ENCODE data around the gene RIPOR3.
A peak's percentile ranks its signal among the peaks of the same experiment; 100 is the strongest.
"Not testable (repeated sequence)": the region's sequence is repeated elsewhere in the genome, so short reads cannot be mapped to it uniquely, and the experiment has no call there.

RIPOR3 gene

GRCh38 chr20:50671010-50671409 is 20.3 kb downstream of the RIPOR3 start:
- not testable (repeated sequence) for H3K4me3 ChIP-seq (ENCODE audit: low read length); DNase-seq (ENCODE audit: low read depth, low spot score)

GRCh38 chr20:50670126-50670862 is 21.0 kb downstream of the RIPOR3 start:
- H3K4me3 ChIP-seq (ENCODE audit: low read length) = no peak overlapping the region
- DNase-seq (ENCODE audit: low read depth, low spot score) = no peak

GRCh38 chr20:50668798-50669197 is 22.5 kb downstream of the RIPOR3 start:
- no peak for DNase-seq (ENCODE audit: low read depth, low spot score)
- H3K4me3 ChIP-seq (ENCODE audit: low read length) = no peak overlapping the region

- H3K4me3 ChIP-seq (ENCODE audit: low read length) = no peak overlapping the region
- no peak for DNase-seq (ENCODE audit: low read depth, low spot score)
These were observed 23.0 kb downstream of the RIPOR3 start for GRCh38 chr20:50668326-50668725.

- H3K4me3 ChIP-seq (ENCODE audit: low read length) = no peak overlapping the region
- DNase-seq (ENCODE audit: low read depth, low spot score) = no peak
These were observed 24.5 kb downstream of the RIPOR3 start for GRCh38 chr20:50666709-50667298.

- no peak overlapping the region for H3K4me3 ChIP-seq (ENCODE audit: low read length)
- DNase-seq (ENCODE audit: low read depth, low spot score) = no peak
These were observed 27.1 kb downstream of the RIPOR3 start for GRCh38 chr20:50664254-50664653.

- DNase-seq (ENCODE audit: low read depth, low spot score) = no peak
- H3K4me3 ChIP-seq (ENCODE audit: low read length) = no peak overlapping the region
These were observed 28.1 kb downstream of the RIPOR3 start for GRCh38 chr20:50663095-50663821.

- no peak overlapping the region for H3K4me3 ChIP-seq (ENCODE audit: low read length)
These were observed 31.2 kb downstream of the RIPOR3 start for GRCh38 chr20:50659975-50660670.

GRCh38 chr20:50658804-50659380 is 32.5 kb downstream of the RIPOR3 start:
- DNase-seq (ENCODE audit: low read depth, low spot score) = no peak
- no peak overlapping the region for H3K4me3 ChIP-seq (ENCODE audit: low read length)

More at GRCh38 chr20:50659975-50660670, 31.2 kb downstream of the RIPOR3 start:
- no peak for DNase-seq (ENCODE audit: low read depth, low spot score)

- DNase-seq (ENCODE audit: low read depth, low spot score) = no peak
- no peak overlapping the region for H3K4me3 ChIP-seq (ENCODE audit: low read length)
These were observed 35.9 kb downstream of the RIPOR3 start for GRCh38 chr20:50655311-50655880.

GRCh38 chr20:50654904-50655303 is 36.4 kb downstream of the RIPOR3 start:
- no peak overlapping the region for H3K4me3 ChIP-seq (ENCODE audit: low read length)
- DNase-seq (ENCODE audit: low read depth, low spot score) = no peak

GRCh38 chr20:50652702-50653294 is 38.5 kb downstream of the RIPOR3 start:
- no peak overlapping the region for H3K4me3 ChIP-seq (ENCODE audit: low read length)
- peak; percentile 97 for DNase-seq (ENCODE audit: low read depth, low spot score)

- DNase-seq (ENCODE audit: low read depth, low spot score) = peak; percentile 69
- no peak overlapping the region for H3K4me3 ChIP-seq (ENCODE audit: low read length)
These were observed 39.7 kb downstream of the RIPOR3 start for GRCh38 chr20:50651676-50652075.

- DNase-seq (ENCODE audit: low read depth, low spot score) = no peak
- H3K4me3 ChIP-seq (ENCODE audit: low read length) = no peak overlapping the region
These were observed 41.8 kb downstream of the RIPOR3 start for GRCh38 chr20:50649590-50649989.

- no peak for DNase-seq (ENCODE audit: low read depth, low spot score)
- H3K4me3 ChIP-seq (ENCODE audit: low read length) = no peak overlapping the region
These were observed 42.7 kb downstream of the RIPOR3 start for GRCh38 chr20:50648651-50649050.

GRCh38 chr20:50646483-50646996 is 44.8 kb downstream of the RIPOR3 start:
- no peak for DNase-seq (ENCODE audit: low read depth, low spot score)
- no peak overlapping the region for H3K4me3 ChIP-seq (ENCODE audit: low read length)

GRCh38 chr20:50645253-50646068 is 45.9 kb downstream of the RIPOR3 start:
- no peak overlapping the region for H3K4me3 ChIP-seq (ENCODE audit: low read length)
- DNase-seq (ENCODE audit: low read depth, low spot score) = no peak

Measured in Jurkat, Clone E6-1 (cell line).